Subcutaneous adipose tissue (tissue), 4 donors: ENCODE results near the gene CEACAM5. TPM values are rescaled to one million over a fixed set of nuclear protein-coding genes. Genes with fewer than 3 reads are reported as not detected.

ENCODE experiments used
- CTCF ChIP-seq: fragments of 450-650 bp; IDR thresholded peaks from one replicate; pipeline ENCODE4 v1.5.1; 2016; ENCODE audit warnings: low read depth, mild to moderate bottlenecking, control low read depth, antibody characterized with exemption, moderate library complexity
- total RNA-seq, 4 donors: library from RNA; depleted of rRNA; stranded (reverse); fragments of >200 nt; gene quantifications; one replicate each; pipeline ENCODE4 v1.1.0, GENCODE V29; 2016

CEACAM5 gene
- total RNA-seq, 4 donors from 2014 or later = 0.17 to 1.6 TPM; not detected in 2

GRCh38 chr19:41745756-41746155, 37.3 kb downstream of the CEACAM5 start:
- TF ChIP-seq CTCF = no peak

- no peak for TF ChIP-seq CTCF
Measured at GRCh38 chr19:41746593-41747227, 38.3 kb downstream of the CEACAM5 start.

- TF ChIP-seq CTCF = no peak
Measured at GRCh38 chr19:41748012-41748411, 39.6 kb downstream of the CEACAM5 start.

GRCh38 chr19:41753159-41753558, 44.7 kb downstream of the CEACAM5 start:
- no peak for TF ChIP-seq CTCF

- TF ChIP-seq CTCF = no peak
Measured at GRCh38 chr19:41753936-41754529, 45.6 kb downstream of the CEACAM5 start.

- TF ChIP-seq CTCF = no peak
Measured at GRCh38 chr19:41755328-41755913, 47.0 kb downstream of the CEACAM5 start, which contains the start of gene CEACAM6. Gene CEACAM6 (plus strand): TSS chr19:41755530. CDS start chr19:41755639, 109 bp downstream.

- no peak for TF ChIP-seq CTCF
Measured at GRCh38 chr19:41758846-41759245, 50.4 kb downstream of the CEACAM5 start.
